GM12878 (cell line): ENCODE results near the gene REST. TPM values are rescaled to one million over a fixed set of nuclear protein-coding genes. Genes with fewer than 3 reads are reported as not detected.

Source experiments
- ATAC-seq: fragments of 200-7000 bp; cut with Tn5 transposase; 3 replicates; pipeline ENCODE4 v1.9.1; 2020; ENCODE audit warnings: mild to moderate bottlenecking, moderate library complexity
- BruUV-seq: library from RNA; stranded (reverse); fragments of 400-500 nt; replicated peaks from 2 replicates; lab custom pipeline; 2021; lab: Mats Ljungman, UMichigan
- CTCF ChIA-PET: fragments of 300-600 bp; sonication (Branson Sonifier 250); formaldehyde crosslinking; extraction: SDS; loops from one replicate; lab custom pipeline; 2021; ENCODE audit warnings: inconsistent platforms; lab: Yijun Ruan, JAX
- POLR2A ChIA-PET: fragments of 350-600 bp; formaldehyde crosslinking; extraction: SDS; loops from one replicate; lab custom pipeline; 2021; ENCODE audit warnings: inconsistent platforms; lab: Charles Lee
- RAD21 ChIA-PET: fragments of 300-600 bp; sonication (Branson Sonifier 250); formaldehyde crosslinking; loops from one replicate; lab custom pipeline; 2023; ENCODE audit warnings: antibody characterized with exemption; ENCODE audit not compliant: unreplicated experiment; lab: Charles Lee
- SMC1A ChIA-PET: fragments of 300-600 bp; sonication (Branson Sonifier 250); formaldehyde crosslinking; loops from one replicate; lab custom pipeline; 2023; ENCODE audit not compliant: unreplicated experiment, uncharacterized antibody; lab: Charles Lee
- DNase-seq: peaks from one replicate; pipeline ENCODE4 v3.0.0-alpha.2; 2011; ENCODE audit warnings: low read depth, low spot score
- FAIRE-seq: peaks from 3 replicates; lab custom pipeline; 2011; peaks lifted over from hg19 to GRCh38; lab: Jason Lieb, UNC
- H2AFZ ChIP-seq: 2 replicates; pipeline ENCODE4 v1.6.0; 2011; ENCODE audit warnings: low read depth, low read length, control low read depth; ENCODE audit not compliant: control insufficient read depth
- H3K27ac ChIP-seq: 2 replicates; pipeline ENCODE4 v1.5.1; 2011; ENCODE audit warnings: control low read depth; ENCODE audit not compliant: control insufficient read depth, insufficient read depth
- H3K27me3 ChIP-seq, 2 experiments: replicated peaks in 1 of 2; 2 replicates each; pipeline versions ENCODE4 v1.6.0 to v1.6.1; 2011; ENCODE audit warnings: low read length in 1 of 2; ENCODE audit not compliant: control insufficient read depth in 2 of 2, insufficient read depth in 2 of 2
- H3K36me3 ChIP-seq, 2 experiments: 2 replicates each; pipeline ENCODE4 v1.5.1; 2011; ENCODE audit warnings: low read length in 1 of 2; ENCODE audit not compliant: control insufficient read depth in 2 of 2, insufficient read depth in 2 of 2
- H3K4me1 ChIP-seq: 2 replicates; pipeline ENCODE4 v1.6.1; 2011; ENCODE audit warnings: mild to moderate bottlenecking, low read length, moderate library complexity, mixed read lengths; ENCODE audit not compliant: control insufficient read depth, insufficient read depth
- H3K4me2 ChIP-seq: 2 replicates; pipeline ENCODE4 v1.6.0; 2011; ENCODE audit warnings: control low read depth; ENCODE audit not compliant: control insufficient read depth, insufficient read depth
- H3K4me3 ChIP-seq: fragments of 200-600 bp; sonication (generic); 2 replicates; pipeline ENCODE4 v1.5.1; 2016
- H3K79me2 ChIP-seq: 2 replicates; pipeline ENCODE4 v1.6.0; 2011; ENCODE audit warnings: low read length; ENCODE audit not compliant: control insufficient read depth, insufficient read depth
- H3K9ac ChIP-seq: 2 replicates; pipeline ENCODE4 v1.8.0; 2011; ENCODE audit warnings: low read length, control low read depth, mixed read lengths; ENCODE audit not compliant: control insufficient read depth, insufficient read depth
- H3K9me3 ChIP-seq: replicated peaks from 3 replicates; pipeline ENCODE4 v1.5.1; 2011; ENCODE audit warnings: mild to moderate bottlenecking, low read length; ENCODE audit not compliant: control insufficient read depth, insufficient read depth
- H4K20me1 ChIP-seq: 2 replicates; pipeline ENCODE4 v1.6.0; 2011; ENCODE audit not compliant: control insufficient read depth, insufficient read depth
- ATF3 ChIP-seq: IDR thresholded peaks from 2 replicates; pipeline ENCODE4 v1.6.1; 2011; ENCODE audit warnings: low read depth, mild to moderate bottlenecking, low read length, moderate library complexity, borderline replicate concordance; ENCODE audit errors: extremely low read depth
- CREM ChIP-seq: IDR thresholded peaks from 2 replicates; pipeline ENCODE4 v1.6.1; 2014; ENCODE audit warnings: antibody characterized with exemption, low read depth
- E4F1 ChIP-seq: fragments of 450-650 bp; IDR thresholded peaks from 2 replicates; pipeline ENCODE4 v1.6.1; 2018; ENCODE audit warnings: borderline replicate concordance, mild to moderate bottlenecking; ENCODE audit not compliant: partially characterized antibody
- FOXK2 ChIP-seq: fragments of 450-650 bp; IDR thresholded peaks from 2 replicates; pipeline ENCODE4 v1.6.1; 2017; ENCODE audit warnings: mild to moderate bottlenecking, moderate library complexity
- MXI1 ChIP-seq: fragments of 150-350 bp; IDR thresholded peaks from 2 replicates; pipeline ENCODE4 v1.6.1; 2011; ENCODE audit warnings: low read depth, mild to moderate bottlenecking, inconsistent platforms, low read length, improper control_type of control experiment
- NFYA ChIP-seq: IDR thresholded peaks from 2 replicates; pipeline ENCODE4 v1.6.1; 2011; ENCODE audit warnings: low read depth, mild to moderate bottlenecking, low read length, improper control_type of control experiment, borderline replicate concordance
- POU2F2 ChIP-seq: IDR thresholded peaks from 3 replicates; pipeline ENCODE4 v1.6.1; 2011; ENCODE audit warnings: low read depth, mild to moderate bottlenecking, low read length, borderline replicate concordance
- RELA ChIP-seq: fragments of 450-650 bp; IDR thresholded peaks from 2 replicates; pipeline ENCODE4 v1.8.0; 2014; ENCODE audit warnings: borderline replicate concordance; ENCODE audit not compliant: partially characterized antibody
- SMARCA5 ChIP-seq: fragments of 450-650 bp; IDR thresholded peaks from 2 replicates; pipeline ENCODE4 v1.6.1; 2017; ENCODE audit warnings: mild to moderate bottlenecking
- TAF1 ChIP-seq: IDR thresholded peaks from 2 replicates; pipeline ENCODE4 v1.6.1; 2011; ENCODE audit warnings: mild to moderate bottlenecking, low read depth, low read length, borderline replicate concordance
- WGBS: methylation state at CpG from one replicate; pipeline ENCODE4 v1.1.6; 2016; ENCODE audit warnings: low lambda C conversion rate; ENCODE audit not compliant: insufficient replicate concordance, insufficient coverage; ENCODE audit errors: missing lambda C conversion rate; 5-methylcytosine and 5-hydroxymethylcytosine counted together
- in situ Hi-C: fragments of 300-500 bp; cut with MboI; formaldehyde crosslinking; loops from 9 replicates; pipeline ENCODE4 v1.14.3; 2018; ENCODE audit warnings: mixed read lengths
- intact Hi-C: fragments of 100-400 bp; cut with micrococcal nuclease; formaldehyde crosslinking; loops from one replicate; pipeline ENCODE4 v1.14.2; 2022; ENCODE audit not compliant: unreplicated experiment
- polyA plus RNA-seq, 11 experiments: library from polyadenylated mRNA; depleted of rRNA in 4 of 11; unstranded in 6 of 11; stranded (reverse) in 5 of 11; fragments of >200 nt; fragmentation: Nextera tagmentation in 4 of 11; fragmentation: Illumina TruSeq in 1 of 11; extraction: Ambion mirVana in 4 of 11; extraction: Trizol in 1 of 11; gene quantifications; 1 replicate in 1 of 11; 2 replicates in 10 of 11; pipeline versions ENCODE4 v1.2.1 to v1.2.3, GENCODE V29; 2011 to 2016; ENCODE audit warnings: inconsistent platforms in 2 of 11, missing spikeins in 2 of 11, low read depth in 1 of 11
- total RNA-seq, 4 experiments: library from RNA; depleted of rRNA in 3 of 4; stranded (reverse); fragments of >200 nt in 3 of 4; fragmentation: Illumina TruSeq in 1 of 4; extraction: Trizol in 1 of 4; gene quantifications; 2 replicates each; pipeline versions ENCODE4 v1.2.1 to v1.2.3, GENCODE V29; 2013 to 2021

Gene REST
- total and polyA plus RNA-seq, 10 of the 15 experiments (the other 5 are each of a cell fraction or from before 2014, with no cell fraction given) = 3.7 to 36.3 (median 20.4) TPM

GRCh38 chr4:56931924-56932323 is 24.2 kb downstream of the REST start:
- H3K9me3 ChIP-seq = no peaks in the 10 kb centered on the region
- SMC1A ChIA-PET = interaction anchor here (0.7 kb wide), 1 partner anchor 552 kb away, joined by 3 read pairs; no protein-coding TSS in a partner anchor
- CTCF ChIA-PET = interaction anchor here (1.2 kb wide), 1 partner anchor 10 kb away, joined by 4 read pairs; no protein-coding TSS in a partner anchor
- H3K27me3 ChIP-seq = no peaks in the 10 kb centered on the region
- H3K4me3 ChIP-seq = no peak overlapping the region
- peaks cover 3 to 12% of the 10 kb centered on the region in 2 experiments for H3K36me3 ChIP-seq
- POLR2A ChIA-PET = no interaction called here
- no peak overlapping the region for H3K9ac ChIP-seq
- peaks cover 5% of the 10 kb centered on the region; the same call in 1 of the 2 replicates for H3K4me1 ChIP-seq
- intact Hi-C loops (no loop called here), in situ Hi-C loops (no loop called here)
- H2AFZ ChIP-seq = no peak overlapping the region
- ATAC-seq (peak; percentile 41; the same call in 2 of the 3 replicates), FAIRE-seq (no peak), DNase-seq (no peak)
- no peaks in the 10 kb centered on the region for H4K20me1 ChIP-seq
- RAD21 ChIA-PET = no interaction called here
- no peak overlapping the region for H3K4me2 ChIP-seq
- no peak overlapping the region for H3K27ac ChIP-seq
- TF ChIP-seq FOXK2 = no peak
- TF ChIP-seq NFYA = no peak
- TF ChIP-seq TAF1 = no peak
- TF ChIP-seq POU2F2 = no peak
- TF ChIP-seq CREM = no peak
- TF ChIP-seq ATF3 = no peak
- no peak for TF ChIP-seq MXI1
- TF ChIP-seq E4F1 = no peak
- TF ChIP-seq SMARCA5 = no peak
- TF ChIP-seq RELA = no peak
- BruUV-seq = no TSS peak
- no peaks in the 10 kb centered on the region; the same call in none of the 2 replicates for H3K79me2 ChIP-seq
- whole genome bisulfite sequencing = 70% methylated on average over 4 of the region's 4 CpGs
